Measurements from ENCODE around the gene ADAM12. TPM values are rescaled to one million over a fixed set of nuclear protein-coding genes. Genes with fewer than 3 reads are reported as not detected.

The ADAM12 gene
- total RNA-seq, 1 donor from 2014 or later: 8.0 TPM

GRCh38 chr10:126137562-126138221, 250.6 kb downstream of the ADAM12 start:
- no peaks in the 10 kb centered on the region for H3K27me3 ChIP-seq
- no peaks in the 10 kb centered on the region for H3K79me2 ChIP-seq (ENCODE audit: low read depth)
- peaks cover 5% of the 10 kb centered on the region for H3K27me3 Mint-ChIP-seq (ENCODE audit: insufficient read depth, low read depth)
- peaks cover 7% of the 10 kb centered on the region for H3K4me1 Mint-ChIP-seq
- peaks cover 15% of the 10 kb centered on the region for H3K4me1 ChIP-seq
- H3K27ac Mint-ChIP-seq: no peak overlapping the region
- H3F3A ChIP-seq (ENCODE audit: low read depth): peaks cover 5% of the 10 kb centered on the region
- no peak overlapping the region for H3K4me3 Mint-ChIP-seq
- no peak overlapping the region for H3K9ac ChIP-seq
- H2AFZ ChIP-seq (replicated peaks): no peak overlapping the region
- H3K36me3 ChIP-seq: no peaks in the 10 kb centered on the region
- no peak overlapping the region for H3K27ac ChIP-seq
- H3K4me3 ChIP-seq: no peak overlapping the region
- no peaks in the 10 kb centered on the region for H4K20me1 ChIP-seq (ENCODE audit: low read depth)
- H3K9me3 Mint-ChIP-seq: peaks cover 8% of the 10 kb centered on the region
- DNase-seq (ENCODE audit: low spot score): no peak
- H3K36me3 Mint-ChIP-seq: no peaks in the 10 kb centered on the region
- H3K4me2 ChIP-seq: no peak overlapping the region
- H3K9me3 ChIP-seq (ENCODE audit: low read depth): no peaks in the 10 kb centered on the region
- TF ChIP-seq EZH2phosphoT487 (IDR thresholded peaks at IDR 0.05): no peak
- no peak for TF ChIP-seq CTCF (IDR thresholded peaks at IDR 0.05)
- TF ChIP-seq EZH2 (IDR thresholded peaks at IDR 0.05): no peak

- Mint-ChIP-seq H3K36me3 (no peaks in the 10 kb centered on the region), H3K4me3 (no peak overlapping the region), H3K4me1 (peaks cover 13% of the 10 kb centered on the region), H3K27me3 (ENCODE audit: insufficient read depth, low read depth) (no peaks in the 10 kb centered on the region), H3K9me3 (peaks cover 8% of the 10 kb centered on the region), H3K27ac (no peak overlapping the region)
- no peak overlapping the region for H3K9ac ChIP-seq
- no peaks in the 10 kb centered on the region for H3K9me3 ChIP-seq (ENCODE audit: low read depth)
- TF ChIP-seq CTCF (IDR thresholded peaks at IDR 0.05): no peak
- TF ChIP-seq EZH2phosphoT487 (IDR thresholded peaks at IDR 0.05): no peak
- no peak for TF ChIP-seq EZH2 (IDR thresholded peaks at IDR 0.05)
- H3K4me3 ChIP-seq: no peak overlapping the region
- H3K4me2 ChIP-seq: no peak overlapping the region
- no peaks in the 10 kb centered on the region for H3K36me3 ChIP-seq
- no peak overlapping the region for H3K27ac ChIP-seq
- no peaks in the 10 kb centered on the region for H4K20me1 ChIP-seq (ENCODE audit: low read depth)
- H2AFZ ChIP-seq (replicated peaks): peak overlapping the region; percentile 51
- no peak for DNase-seq (ENCODE audit: low spot score)
- peaks cover 3% of the 10 kb centered on the region for H3F3A ChIP-seq (ENCODE audit: low read depth)
- no peaks in the 10 kb centered on the region for H3K79me2 ChIP-seq (ENCODE audit: low read depth)
- H3K4me1 ChIP-seq: peaks cover 21% of the 10 kb centered on the region
- no peaks in the 10 kb centered on the region for H3K27me3 ChIP-seq
These were observed 252.2 kb downstream of the ADAM12 start for GRCh38 chr10:126135941-126136595.

- Mint-ChIP-seq H3K27ac (no peak overlapping the region), H3K4me1 (peaks cover 17% of the 10 kb centered on the region), H3K4me3 (no peak overlapping the region), H3K36me3 (no peaks in the 10 kb centered on the region), H3K9me3 (peaks cover 8% of the 10 kb centered on the region), H3K27me3 (ENCODE audit: insufficient read depth, low read depth) (no peaks in the 10 kb centered on the region)
- H2AFZ ChIP-seq (replicated peaks): peak overlapping the region; percentile 51
- H3F3A ChIP-seq (ENCODE audit: low read depth): peaks cover 3% of the 10 kb centered on the region
- no peaks in the 10 kb centered on the region for H4K20me1 ChIP-seq (ENCODE audit: low read depth)
- no peaks in the 10 kb centered on the region for H3K27me3 ChIP-seq
- H3K4me2 ChIP-seq: no peak overlapping the region
- H3K9me3 ChIP-seq (ENCODE audit: low read depth): no peaks in the 10 kb centered on the region
- DNase-seq (ENCODE audit: low spot score): peak; percentile 52
- no peaks in the 10 kb centered on the region for H3K36me3 ChIP-seq
- no peak overlapping the region for H3K4me3 ChIP-seq
- H3K27ac ChIP-seq: no peak overlapping the region
- no peak overlapping the region for H3K9ac ChIP-seq
- peaks cover 18% of the 10 kb centered on the region for H3K4me1 ChIP-seq
- H3K79me2 ChIP-seq (ENCODE audit: low read depth): no peaks in the 10 kb centered on the region
- TF ChIP-seq CTCF (IDR thresholded peaks at IDR 0.05) (peak; percentile 53), EZH2phosphoT487 (IDR thresholded peaks at IDR 0.05) (no peak)
These were observed 253.1 kb downstream of the ADAM12 start for GRCh38 chr10:126135177-126135576.
